Activated CD4-positive, CD25-positive, alpha-beta regulatory T cell treated with anti-CD3 and anti-CD28 coated beads, Interleukin-2, amount 50 U/mL, for 72 hours (primary cell): ENCODE measurements around the gene ZFP92.
A peak's percentile ranks its signal among the peaks of the same experiment; 100 is the strongest.
"Not testable (repeated sequence)": the region's sequence is repeated elsewhere in the genome, so short reads cannot be mapped to it uniquely, and the experiment has no call there.

Experiments used
- DNase-seq: peaks from one replicate; pipeline ENCODE4 v3.0.0; 2021

ZFP92 gene

GRCh38 chrX:153387345-153387744 lies 23.9 kb upstream of the ZFP92 start:
- no peak for DNase-seq

- no peak for DNase-seq
Observed at GRCh38 chrX:153387987-153388721, 23.1 kb upstream of the ZFP92 start.

DNA sequence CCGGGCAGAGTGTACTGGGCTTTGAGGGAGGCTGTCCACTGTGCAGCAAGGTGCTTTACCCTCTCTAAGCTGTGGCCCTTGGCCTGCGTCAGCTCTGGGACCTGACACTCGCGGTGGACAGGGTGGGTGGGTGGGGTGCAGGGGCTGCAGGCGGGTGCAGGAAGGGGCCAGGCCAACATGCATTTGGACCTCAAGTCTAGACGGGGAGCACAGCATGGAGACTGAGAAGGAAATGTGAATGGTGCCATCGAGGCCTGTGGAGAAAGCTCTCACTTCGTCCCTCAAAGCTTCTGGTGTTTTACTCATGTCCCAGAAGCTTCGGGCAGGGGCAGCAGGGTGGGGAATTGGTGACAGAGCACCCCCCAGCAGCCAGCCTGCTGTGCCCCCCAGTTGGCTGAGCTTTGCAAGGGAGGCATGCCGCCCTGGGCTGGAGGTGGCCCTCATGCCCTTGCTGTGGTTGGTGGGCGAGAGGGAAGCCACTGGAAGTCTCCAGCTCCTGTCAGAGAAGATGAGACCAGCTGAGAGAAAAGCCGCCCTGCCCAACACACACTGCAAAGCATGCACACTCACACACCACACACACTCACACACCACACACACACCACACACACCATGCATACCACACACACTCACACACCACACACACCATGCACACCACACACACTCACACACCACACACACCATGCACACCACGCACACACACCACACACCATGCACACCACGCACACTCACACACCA lies 22.4 kb upstream of the ZFP92 start:
- no peak for DNase-seq

GRCh38 chrX:153389460-153389768 lies 21.9 kb upstream of the ZFP92 start:
- DNase-seq: not testable (repeated sequence)

GRCh38 chrX:153392642-153393321 lies 18.5 kb upstream of the ZFP92 start:
- no peak for DNase-seq

GRCh38 chrX:153394612-153395011 lies 16.7 kb upstream of the ZFP92 start:
- DNase-seq: no peak

DNA sequence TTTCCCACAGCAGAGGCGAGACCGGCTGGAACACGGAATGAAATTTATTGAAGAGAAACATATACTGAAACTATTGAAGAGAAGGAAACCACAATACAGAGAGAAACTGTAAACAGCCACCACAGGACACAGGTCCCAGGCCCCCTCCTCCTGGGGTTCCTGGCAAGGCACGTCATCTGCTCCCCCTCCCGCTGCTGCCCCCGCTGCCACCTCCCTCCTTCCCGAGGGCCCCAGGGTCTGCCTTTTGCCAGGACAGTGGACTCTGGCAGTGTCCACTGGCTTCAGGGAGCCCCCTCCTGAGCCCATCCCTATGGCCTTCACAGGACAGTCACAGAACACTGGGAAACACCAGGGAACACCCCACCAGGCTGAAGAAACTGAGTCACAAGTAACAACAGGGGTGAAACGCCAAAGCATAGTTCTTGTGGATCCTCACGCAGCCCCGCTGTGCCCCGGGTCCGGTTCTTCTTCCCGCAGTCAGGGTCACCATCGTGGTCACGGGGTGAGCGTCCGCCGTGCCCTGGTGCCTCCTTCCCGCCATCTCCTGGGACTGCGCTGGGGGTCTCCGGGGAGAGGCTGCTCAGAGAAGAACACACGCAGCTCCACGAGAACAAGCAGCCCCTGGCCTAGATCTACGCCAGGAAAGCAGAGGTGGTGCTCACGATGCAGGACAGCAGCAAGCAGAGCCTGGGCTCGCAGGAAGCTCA lies 15.5 kb upstream of the ZFP92 start:
- no peak for DNase-seq

- DNase-seq: no peak
Observed at GRCh38 chrX:153396320-153397195, 14.7 kb upstream of the ZFP92 start.

GRCh38 chrX:153397256-153397960 lies 13.9 kb upstream of the ZFP92 start:
- no peak for DNase-seq

GRCh38 chrX:153398275-153398960 lies 12.9 kb upstream of the ZFP92 start:
- no peak for DNase-seq

GRCh38 chrX:153400146-153401132 lies 10.8 kb upstream of the ZFP92 start:
- DNase-seq: peak; percentile 64

DNA sequence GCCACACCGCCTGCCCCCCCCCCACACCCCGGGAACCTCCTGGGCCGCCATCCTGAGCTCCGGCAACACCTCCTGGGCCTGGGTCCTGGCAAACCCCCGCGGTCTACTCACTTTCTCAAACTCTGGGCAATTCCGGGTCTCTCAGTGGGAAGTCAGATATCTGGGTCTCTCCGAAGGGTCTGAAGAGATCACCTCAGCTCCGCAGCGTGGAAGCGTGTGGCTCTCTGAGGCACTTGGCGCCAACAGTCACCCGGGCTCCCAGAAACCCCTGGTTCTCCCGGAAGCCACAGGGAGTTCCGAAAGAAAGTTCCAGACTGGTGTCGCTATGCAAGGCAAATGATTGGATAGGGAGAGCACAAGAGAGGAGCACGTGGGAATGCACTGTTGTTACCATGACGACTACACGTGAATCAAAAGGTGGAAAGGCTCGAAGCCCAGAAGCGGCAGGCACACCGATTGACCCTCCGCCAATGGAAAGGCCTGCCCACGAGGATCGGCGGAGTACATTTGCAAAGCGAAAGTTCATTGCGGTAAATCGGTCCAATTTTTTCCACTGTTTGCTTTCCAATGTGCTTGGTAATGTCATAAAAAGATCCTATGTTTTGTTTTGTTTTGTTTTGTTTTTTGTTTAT lies 10.0 kb upstream of the ZFP92 start, which contains the start of gene PNMA6E:
Gene PNMA6E (minus strand): TSS at position 218 of the 632 bp plus-strand sequence. CDS start 2,501 bp downstream, outside the sequence.
- DNase-seq: no peak

- DNase-seq: not testable (repeated sequence)
Observed at GRCh38 chrX:153404333-153404732, 6.9 kb upstream of the ZFP92 start.

DNA sequence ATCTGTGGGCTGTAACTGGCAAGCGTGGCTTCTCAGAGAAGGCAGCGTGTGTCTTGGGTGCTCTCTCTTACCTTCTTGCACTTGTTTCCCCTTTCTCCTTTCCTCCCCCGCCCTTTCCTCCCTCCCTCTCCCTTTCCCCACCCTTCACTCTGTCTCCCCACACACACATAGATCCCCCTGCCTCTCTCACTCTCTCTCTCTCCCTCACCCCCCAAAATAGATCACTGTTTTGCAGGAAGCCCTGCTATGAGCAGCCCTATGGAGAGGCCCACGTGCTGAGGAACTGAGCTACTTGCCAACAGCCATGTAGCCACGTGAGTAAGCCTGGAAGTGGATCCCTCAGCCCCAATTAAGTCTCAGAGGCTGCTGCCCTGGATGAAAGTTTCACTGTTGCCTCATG lies 5.8 kb upstream of the ZFP92 start:
- no peak for DNase-seq

DNA sequence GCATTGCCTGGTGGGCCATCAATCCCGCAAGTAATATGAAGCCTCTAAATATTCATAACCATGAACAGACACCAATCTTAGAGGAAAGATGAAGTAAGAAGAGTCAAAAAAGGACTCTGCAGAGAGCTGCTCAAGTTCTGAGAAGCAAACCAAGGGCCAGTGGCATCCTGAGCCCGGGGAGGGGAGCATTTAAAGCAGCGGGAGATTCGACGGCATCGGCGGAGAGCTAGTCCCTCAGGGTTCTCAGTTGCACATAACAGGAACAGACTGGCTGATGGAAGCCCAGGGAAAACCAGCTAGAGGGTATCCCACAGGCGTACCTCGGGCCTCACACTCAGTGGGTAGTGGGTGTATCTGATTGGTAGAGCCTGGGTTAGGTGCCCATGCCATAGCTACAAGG lies 5.3 kb upstream of the ZFP92 start:
- DNase-seq: no peak

DNA sequence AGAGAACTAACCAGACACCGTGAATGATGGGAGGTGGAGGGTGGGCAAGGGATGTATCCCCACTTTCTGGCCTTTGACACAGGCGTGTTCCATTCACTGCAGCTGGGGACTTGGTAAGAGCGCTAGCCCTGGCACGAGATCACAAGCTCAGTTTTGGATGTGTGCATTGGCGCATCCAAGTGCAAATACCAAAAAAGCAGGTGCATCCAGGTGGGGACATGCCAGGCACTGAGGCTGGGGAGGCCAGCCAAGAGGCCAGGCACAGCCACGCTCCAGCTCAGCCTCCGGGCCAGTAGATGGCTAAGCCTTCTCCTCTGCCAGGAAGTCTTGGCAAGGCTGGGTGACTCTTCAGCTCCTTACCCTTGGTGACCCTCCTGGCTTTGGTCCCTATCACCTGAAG lies 4.4 kb upstream of the ZFP92 start:
- no peak for DNase-seq

GRCh38 chrX:153407736-153408135 lies 3.5 kb upstream of the ZFP92 start:
- no peak for DNase-seq

DNA sequence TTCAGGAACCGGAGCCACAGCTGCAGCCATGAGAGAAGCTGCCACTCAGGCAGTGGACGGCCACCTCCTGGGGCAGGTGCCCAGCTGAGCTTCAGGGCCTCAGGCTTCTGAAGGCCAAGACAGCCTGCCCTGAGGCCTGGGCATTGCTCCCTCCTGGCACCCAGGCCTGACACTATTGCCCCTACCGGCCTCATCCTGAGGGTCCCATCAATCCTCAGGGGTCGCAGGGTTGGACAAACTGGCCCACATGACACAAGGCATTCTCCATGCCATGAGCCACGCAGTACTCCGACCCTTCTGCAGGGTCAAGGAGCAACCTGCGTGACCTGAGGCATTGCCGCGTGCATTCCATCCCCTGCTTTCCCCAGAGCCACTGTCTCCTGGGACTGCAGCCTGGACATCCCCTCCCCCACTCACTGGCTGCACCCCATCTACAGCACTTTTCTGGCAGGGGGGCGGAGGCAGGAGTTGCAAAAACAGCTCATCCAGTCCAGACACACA lies 3.0 kb upstream of the ZFP92 start:
- no peak for DNase-seq

DNA sequence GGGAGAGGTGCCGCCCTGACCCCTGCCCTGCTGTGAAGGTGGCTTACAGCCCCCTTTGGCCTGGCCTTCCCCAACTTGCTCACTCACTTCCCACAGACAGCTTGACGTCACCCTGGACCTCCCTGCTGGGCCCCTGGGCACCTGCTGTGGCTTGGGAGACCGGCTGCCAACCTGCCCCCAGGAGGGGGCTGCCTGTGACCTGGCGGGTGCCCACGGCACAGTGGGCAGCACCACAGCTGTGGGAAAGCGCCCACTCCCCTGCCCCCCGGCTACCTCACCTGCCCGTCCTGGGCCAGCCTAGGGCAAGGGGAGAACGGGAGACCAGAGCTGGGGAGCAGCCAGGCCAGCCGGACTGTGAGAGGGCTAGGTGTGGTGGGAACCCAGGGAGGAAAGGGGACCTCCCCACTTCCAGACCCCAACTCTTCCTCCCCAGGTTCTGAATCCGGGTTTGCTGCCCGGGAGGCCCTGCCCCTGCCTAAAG lies 2.4 kb upstream of the ZFP92 start:
- DNase-seq: no peak
